ENCODE measurements around the gene E4F1. TPM values are rescaled to one million over a fixed set of nuclear protein-coding genes. Genes with fewer than 3 reads are reported as not detected.

E4F1 gene
- total RNA-seq, 1 donor from 2014 or later = 23.7 TPM

- DNase-seq = no peak
These were observed 16.5 kb upstream of the E4F1 start for GRCh38 chr16:2206780-2207433.

DNA sequence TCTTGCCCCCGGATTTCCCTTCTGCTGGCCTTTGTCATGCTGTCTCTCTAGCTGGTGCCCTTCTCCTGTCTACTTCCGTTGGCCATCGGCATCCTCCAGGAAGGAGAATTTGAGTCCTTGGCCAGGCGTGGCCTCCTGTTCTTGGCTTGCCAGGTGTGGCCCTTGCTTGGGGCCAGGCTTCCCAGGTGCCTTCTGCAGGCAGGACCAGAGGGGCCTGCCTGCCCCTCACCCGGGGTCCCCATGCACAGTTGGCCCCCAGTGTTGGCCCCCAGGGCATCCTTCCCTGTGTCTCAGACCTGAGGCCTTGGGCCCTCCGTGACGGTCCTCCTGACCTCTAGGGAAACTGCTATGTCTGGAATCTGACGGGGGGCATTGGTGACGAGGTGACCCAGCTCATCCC, 15.5 kb upstream of the E4F1 start:
- DNase-seq = no peak

DNA sequence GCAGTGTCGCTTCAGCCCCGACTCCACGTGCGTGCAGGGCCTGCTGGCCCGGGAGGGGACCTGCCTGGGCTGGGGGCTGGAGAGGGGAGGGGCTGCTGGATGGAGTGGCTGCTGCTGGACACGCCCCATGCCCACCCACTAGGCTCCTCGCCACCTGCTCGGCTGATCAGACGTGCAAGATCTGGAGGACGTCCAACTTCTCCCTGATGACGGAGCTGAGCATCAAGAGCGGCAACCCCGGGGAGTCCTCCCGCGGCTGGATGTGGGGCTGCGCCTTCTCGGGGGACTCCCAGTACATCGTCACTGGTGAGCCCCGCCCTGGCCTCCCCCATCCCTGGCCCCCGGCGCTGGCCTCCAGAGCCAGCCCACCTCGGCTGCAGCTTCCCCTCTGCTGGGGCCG, 15.1 kb upstream of the E4F1 start:
- no peak for DNase-seq

DNA sequence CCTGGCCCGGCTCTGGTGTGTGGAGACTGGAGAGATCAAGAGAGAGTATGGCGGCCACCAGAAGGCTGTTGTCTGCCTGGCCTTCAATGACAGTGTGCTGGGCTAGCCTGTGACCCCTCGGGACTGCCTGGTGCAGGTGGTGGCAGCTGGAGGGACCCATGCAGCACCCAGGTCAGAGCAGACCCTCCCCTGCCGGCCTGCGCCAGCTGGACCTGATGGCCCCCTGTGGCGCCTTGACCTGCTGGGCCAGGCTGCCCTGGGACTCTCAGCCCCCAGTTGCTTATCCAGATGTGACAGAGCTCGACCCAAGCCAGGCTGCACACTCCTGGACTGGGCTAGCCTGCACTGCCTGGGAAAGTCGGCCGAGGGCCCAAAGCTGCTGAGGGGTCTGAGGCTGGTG, 14.6 kb upstream of the E4F1 start:
- no peak for DNase-seq

DNA sequence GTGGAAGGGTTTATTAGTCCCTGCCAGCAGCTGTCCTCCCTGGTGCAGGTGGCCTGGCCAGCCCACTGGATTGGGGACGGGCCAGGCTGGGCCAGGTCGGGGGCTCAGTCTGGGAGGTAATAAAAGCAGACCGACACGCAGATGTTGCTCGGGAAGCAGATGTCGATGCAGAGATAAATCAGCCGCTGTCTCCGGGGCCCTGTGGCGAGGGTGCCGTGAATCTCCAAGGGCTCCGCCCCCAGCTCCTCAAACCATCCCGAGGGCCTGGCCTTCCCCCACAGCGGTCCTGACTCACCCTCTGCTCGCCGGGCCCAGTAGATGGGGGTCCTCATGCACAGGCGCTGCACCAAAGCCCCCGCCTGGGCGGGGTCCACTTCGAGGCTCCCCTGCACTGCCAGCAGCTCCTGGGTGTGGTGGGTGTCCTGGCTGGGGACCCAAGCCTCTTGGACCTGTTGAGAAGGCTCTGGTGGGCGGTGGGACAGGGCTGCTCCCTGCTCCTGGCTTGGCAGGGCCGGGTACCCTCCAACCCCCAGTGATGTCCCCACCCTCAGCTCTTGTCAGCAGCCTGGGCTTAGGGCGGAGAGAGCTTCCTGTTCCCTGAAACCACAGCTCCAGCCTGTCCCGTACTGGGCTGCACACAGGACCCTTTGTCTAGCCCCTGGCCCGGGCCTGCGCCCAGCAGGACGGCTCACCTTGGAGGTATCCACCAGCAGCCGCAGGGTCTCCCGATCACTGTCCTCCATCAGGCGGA, 14.0 kb upstream of the E4F1 start:
- no peak for DNase-seq

DNA sequence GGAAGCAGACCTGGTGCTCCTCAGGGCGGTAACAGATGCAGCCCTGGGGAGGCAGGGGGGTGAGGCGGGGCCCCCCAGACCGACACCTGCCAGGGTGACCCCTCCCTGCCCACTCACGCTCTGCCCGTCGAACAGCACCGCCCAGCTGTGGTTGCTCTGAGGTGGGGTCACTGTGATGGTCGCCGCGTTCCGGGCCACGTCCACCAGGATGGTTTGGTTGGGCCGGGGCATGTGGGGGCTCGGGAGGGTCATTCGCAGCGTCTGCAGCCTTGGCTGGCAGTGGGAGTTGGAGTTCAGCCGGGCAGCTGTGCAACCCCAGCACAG, 13.4 kb upstream of the E4F1 start:
- DNase-seq = no peak

DNA sequence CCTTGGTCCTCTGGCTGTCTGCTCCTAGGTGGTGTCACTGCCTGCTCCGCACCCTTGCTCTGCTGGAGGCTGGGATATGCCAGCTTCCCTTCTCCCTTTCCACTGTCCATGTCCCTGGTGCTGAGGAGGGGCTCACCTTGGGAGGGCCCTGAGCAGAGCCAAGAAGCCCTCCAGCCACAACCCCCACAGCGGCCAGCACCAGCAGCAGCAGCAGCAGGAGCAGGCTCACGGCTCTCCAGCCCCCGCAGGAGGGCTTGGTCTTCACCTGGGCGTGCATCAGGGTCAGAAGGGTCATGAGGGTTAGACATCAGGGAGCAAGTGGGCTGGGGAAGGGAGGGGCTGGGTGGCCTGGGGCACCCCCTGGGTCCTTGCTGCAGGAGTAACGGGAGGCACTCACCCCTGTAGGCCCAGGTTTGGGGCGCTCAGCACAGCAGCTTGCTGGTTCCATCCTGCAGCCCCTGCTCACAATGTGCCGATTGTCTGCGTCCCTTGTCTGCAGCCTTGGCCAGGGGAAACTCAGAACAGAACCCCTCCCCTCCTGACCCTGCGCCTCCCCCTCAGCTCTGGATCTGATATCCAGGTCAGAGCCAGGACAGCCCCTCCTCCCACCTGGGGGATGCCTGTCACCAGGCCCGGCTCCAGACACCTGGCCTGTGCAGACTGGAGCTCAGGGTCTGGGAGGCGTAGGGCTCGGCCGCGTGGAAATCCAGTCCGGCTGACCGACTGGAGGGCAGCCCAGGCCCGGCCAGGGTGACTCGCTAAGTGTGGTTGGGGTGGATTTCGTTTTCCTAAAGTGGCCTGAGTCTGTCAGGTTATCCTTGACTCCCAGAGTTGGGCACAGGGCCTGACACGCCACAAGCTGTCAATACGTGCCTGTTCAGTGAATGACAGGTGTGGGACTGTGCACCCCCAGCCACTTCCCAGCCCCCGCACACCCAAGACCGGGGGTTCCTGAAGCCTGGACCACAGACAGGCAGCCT, 12.7 kb upstream of the E4F1 start, which contains the start of gene BRICD5:
Gene BRICD5, minus strand, starts transcription at position 478 of the 980 bp plus-strand sequence. Its CDS starts 30 bp downstream, at position 448.
- no peak for DNase-seq

GRCh38 chr16:2211923-2212347, 11.5 kb upstream of the E4F1 start:
- no peak for DNase-seq

GRCh38 chr16:2212362-2213324, 10.7 kb upstream of the E4F1 start:
- peak; percentile 72 for DNase-seq

- DNase-seq = no peak
These were observed 9.3 kb upstream of the E4F1 start for GRCh38 chr16:2213817-2214718.

DNA sequence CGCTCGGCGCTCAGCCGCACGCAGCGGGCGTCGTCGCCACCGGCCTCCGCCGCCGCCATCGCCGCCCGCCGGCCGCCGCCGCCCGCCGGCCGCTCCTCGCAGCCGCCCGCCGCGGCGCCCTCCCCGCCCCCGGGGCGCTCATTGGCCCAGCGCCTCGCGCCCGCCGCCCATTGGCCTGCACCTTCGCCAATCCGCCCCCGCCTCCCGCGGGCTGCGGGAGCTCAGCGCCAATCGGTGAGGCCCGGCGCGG, 8.7 kb upstream of the E4F1 start, which contains the start of gene PGP:
Gene PGP, minus strand, starts transcription at position 122 of the 250 bp plus-strand sequence. Its CDS starts 63 bp downstream, at position 59.
- no peak for DNase-seq

DNA sequence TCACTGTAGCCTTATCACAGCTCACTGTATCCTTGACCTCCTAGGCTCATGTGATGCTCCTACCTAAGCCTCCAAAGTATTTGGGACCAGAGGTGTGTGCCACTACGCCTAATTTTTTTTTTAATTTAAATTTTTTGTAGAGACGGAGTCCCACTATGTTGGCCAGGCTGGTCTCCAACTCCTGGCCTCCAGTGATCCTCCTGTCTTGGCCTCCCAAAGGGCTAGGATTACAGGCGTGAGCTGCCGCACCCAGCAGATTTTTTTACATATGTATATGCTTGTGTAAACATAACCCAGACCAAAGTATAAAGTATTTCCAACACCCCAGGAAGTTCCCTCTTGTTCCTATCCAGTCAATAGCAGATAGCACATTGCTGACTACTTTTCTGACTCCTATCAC, 7.1 kb upstream of the E4F1 start:
- no peak for DNase-seq

- peak; percentile 54 for DNase-seq
These were observed 623 bp downstream of the E4F1 start for GRCh38 chr16:2223942-2224486.

- DNase-seq = no peak
These were observed 2.9 kb downstream of the E4F1 start for GRCh38 chr16:2226245-2226793.

DNA sequence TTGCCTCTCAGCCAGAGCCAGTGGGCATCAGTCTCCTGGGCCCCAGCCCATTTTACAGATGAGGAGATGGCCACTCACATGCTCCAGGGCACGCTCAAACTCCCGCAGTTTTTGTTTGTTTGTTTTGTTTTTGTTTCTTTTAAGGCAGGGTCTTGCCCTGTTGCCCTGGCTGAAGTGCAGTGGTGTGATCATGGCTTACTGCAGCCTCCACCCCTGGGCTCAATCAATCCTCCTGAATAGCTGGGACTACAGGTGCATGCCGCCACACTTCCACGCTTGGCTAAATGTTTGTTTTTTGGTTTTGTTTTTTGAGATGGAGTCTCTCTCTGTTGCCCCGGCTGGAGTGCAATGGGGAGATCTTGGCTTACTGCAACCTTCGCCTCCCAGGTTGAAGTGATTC, 3.5 kb downstream of the E4F1 start:
- DNase-seq = no peak

GRCh38 chr16:2228161-2228824, 4.9 kb downstream of the E4F1 start:
- DNase-seq = no peak

GRCh38 chr16:2229091-2229490, 5.7 kb downstream of the E4F1 start:
- no peak for DNase-seq

DNA sequence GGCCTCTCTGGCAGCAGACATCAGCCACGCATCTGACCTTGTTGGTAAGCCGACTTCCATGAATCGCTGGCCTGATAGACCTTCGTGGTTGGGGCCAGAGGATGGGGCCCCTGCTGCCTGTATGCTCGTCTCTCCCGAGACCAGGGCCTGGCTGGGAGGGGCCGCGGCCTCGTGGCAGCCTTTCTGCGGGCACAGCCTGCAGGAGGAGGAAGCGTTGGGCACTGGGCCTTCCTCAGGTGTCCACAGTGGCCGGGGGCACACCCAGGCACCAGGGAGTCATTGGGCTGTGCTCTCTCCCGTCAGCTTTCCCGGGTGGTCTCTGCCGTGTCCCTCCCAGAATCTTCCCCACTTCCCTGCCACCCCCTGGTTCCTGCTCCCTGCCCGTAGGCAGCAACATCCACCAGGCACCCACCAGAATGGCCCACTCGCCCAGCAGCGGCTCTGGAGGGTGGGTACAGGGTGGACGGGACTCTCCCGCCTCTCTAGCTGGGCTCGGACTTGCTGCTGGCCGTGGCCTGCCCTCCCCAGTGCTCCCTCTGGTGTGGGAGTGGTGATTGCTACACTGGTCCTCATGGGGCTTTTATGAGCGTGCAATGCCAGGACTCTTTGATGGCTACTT, 6.3 kb downstream of the E4F1 start:
- DNase-seq = no peak

GRCh38 chr16:2230376-2230775, 7.0 kb downstream of the E4F1 start:
- no peak for DNase-seq
